MCF 10A (cell line): ENCODE data around the gene ADGRL3. TPM values are rescaled to one million over a fixed set of nuclear protein-coding genes. Genes with fewer than 3 reads are reported as not detected.
"Not testable (repeated sequence)": the region's sequence is repeated elsewhere in the genome, so short reads cannot be mapped to it uniquely, and the experiment has no call there.

Source experiments
- BruUV-seq: library from RNA; stranded (reverse); fragments of 400-500 nt; replicated peaks from 2 replicates; lab custom pipeline; 2021; lab: Mats Ljungman, UMichigan
- CTCF ChIA-PET: fragments of 300-600 bp; sonication (Branson Sonifier 250); formaldehyde crosslinking; extraction: SDS; loops from one replicate; lab custom pipeline; 2021; ENCODE audit warnings: antibody characterized with exemption, inconsistent platforms; lab: Yijun Ruan, JAX
- POLR2A ChIA-PET: fragments of 300-600, 350-650 bp; sonication (Branson Sonifier 250); formaldehyde crosslinking; extraction: SDS; loops from one replicate; lab custom pipeline; 2020; ENCODE audit warnings: antibody characterized with exemption, inconsistent platforms; lab: Yijun Ruan, JAX
- DNase-seq: peaks from one replicate; pipeline ENCODE4 v3.0.0-alpha.2; 2018; ENCODE audit not compliant: unreplicated experiment
- H3K27ac Mint-ChIP-seq: one replicate; pipeline ENCODE4 v1.8.0; 2022; ENCODE audit warnings: mild to moderate bottlenecking, low read depth, mixed read lengths; ENCODE audit not compliant: unreplicated experiment
- H3K27me3 Mint-ChIP-seq: one replicate; pipeline ENCODE4 v1.8.0; 2022; ENCODE audit warnings: mixed read lengths; ENCODE audit not compliant: insufficient read depth, unreplicated experiment
- H3K36me3 Mint-ChIP-seq: one replicate; pipeline ENCODE4 v1.8.0; 2022; ENCODE audit warnings: mild to moderate bottlenecking, moderate library complexity, mixed read lengths; ENCODE audit not compliant: insufficient read depth, unreplicated experiment
- H3K4me1 Mint-ChIP-seq: one replicate; pipeline ENCODE4 v1.8.0; 2022; ENCODE audit warnings: mixed read lengths; ENCODE audit not compliant: insufficient read depth, unreplicated experiment
- H3K4me3 Mint-ChIP-seq: one replicate; pipeline ENCODE4 v1.8.0; 2022; ENCODE audit warnings: mild to moderate bottlenecking, moderate library complexity, mixed read lengths; ENCODE audit not compliant: unreplicated experiment
- H3K9me3 Mint-ChIP-seq: one replicate; pipeline ENCODE4 v1.8.0; 2022; ENCODE audit warnings: mixed read lengths; ENCODE audit not compliant: unreplicated experiment
- intact Hi-C: fragments of 100-400 bp; cut with micrococcal nuclease; formaldehyde crosslinking; loops from 2 replicates; pipeline ENCODE4 v1.14.1; 2022
- total RNA-seq: library from RNA; stranded (reverse); gene quantifications from 2 replicates; pipeline ENCODE4 v1.2.3, GENCODE V29; 2022
- TF ChIP-seq, protein P1 (sequence below): fragments of 200-600 bp; IDR thresholded peaks from one replicate; pipeline ENCODE4 v1.8.0; 2022; ENCODE audit warnings: antibody characterized with exemption, mild to moderate bottlenecking; ENCODE audit not compliant: unreplicated experiment

Gene ADGRL3
- total RNA-seq, 1 experiment from 2014 or later, result 3.6 TPM

DNA sequence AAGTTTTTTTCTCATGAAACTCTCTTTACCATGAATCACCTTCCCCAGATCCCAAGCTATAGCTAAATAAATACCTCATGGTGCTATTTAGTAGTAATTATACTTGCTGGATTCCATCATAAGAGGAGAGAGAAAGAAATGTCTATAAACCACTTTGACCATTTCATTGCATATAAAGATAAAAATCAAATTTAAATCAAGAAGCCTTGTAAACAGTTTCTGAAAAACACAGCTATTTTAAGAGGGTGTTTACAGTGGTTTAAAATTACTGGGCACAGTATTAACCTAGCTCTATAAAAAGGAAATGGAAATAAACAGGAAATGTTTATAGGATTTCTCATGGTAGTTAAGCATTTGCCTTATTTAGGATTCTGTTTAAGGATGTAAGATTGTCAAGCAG, 637.9 kb downstream of the ADGRL3 start:
- Mint-ChIP-seq H3K27ac (no peak overlapping the region), H3K9me3 (no peaks in the 10 kb centered on the region), H3K4me3 (no peak overlapping the region), H3K36me3 (no peaks in the 10 kb centered on the region), H3K27me3 (no peaks in the 10 kb centered on the region), H3K4me1 (no peaks in the 10 kb centered on the region)
- TF ChIP-seq, protein P1, sequence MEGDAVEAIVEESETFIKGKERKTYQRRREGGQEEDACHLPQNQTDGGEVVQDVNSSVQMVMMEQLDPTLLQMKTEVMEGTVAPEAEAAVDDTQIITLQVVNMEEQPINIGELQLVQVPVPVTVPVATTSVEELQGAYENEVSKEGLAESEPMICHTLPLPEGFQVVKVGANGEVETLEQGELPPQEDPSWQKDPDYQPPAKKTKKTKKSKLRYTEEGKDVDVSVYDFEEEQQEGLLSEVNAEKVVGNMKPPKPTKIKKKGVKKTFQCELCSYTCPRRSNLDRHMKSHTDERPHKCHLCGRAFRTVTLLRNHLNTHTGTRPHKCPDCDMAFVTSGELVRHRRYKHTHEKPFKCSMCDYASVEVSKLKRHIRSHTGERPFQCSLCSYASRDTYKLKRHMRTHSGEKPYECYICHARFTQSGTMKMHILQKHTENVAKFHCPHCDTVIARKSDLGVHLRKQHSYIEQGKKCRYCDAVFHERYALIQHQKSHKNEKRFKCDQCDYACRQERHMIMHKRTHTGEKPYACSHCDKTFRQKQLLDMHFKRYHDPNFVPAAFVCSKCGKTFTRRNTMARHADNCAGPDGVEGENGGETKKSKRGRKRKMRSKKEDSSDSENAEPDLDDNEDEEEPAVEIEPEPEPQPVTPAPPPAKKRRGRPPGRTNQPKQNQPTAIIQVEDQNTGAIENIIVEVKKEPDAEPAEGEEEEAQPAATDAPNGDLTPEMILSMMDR, result no peak
- BruUV-seq, result no TSS peak
- intact Hi-C loops, result no loop called here
- no peak for DNase-seq
- POLR2A ChIA-PET, result no interaction called here
- CTCF ChIA-PET, result no interaction called here

DNA sequence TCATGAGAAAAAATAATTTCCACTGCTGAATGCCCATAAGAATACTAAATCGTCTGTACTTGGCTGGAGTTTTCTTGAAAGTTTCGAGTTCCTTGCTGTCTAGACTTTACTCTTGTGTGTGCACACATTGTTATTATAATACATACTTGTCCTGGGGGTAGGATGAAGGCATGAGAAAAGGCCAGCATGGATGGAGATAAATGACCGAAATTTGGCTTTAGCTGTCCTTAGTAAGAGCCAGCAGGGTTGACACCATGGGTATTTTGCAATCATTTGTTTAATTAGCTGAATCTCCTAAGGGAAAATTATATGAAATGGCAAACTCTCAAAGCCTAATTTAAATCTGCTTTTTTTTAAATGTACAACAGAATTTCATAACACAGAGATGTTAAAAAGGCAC, 641.6 kb downstream of the ADGRL3 start:
- Mint-ChIP-seq H3K9me3 (no peaks in the 10 kb centered on the region), H3K27me3 (no peaks in the 10 kb centered on the region), H3K4me1 (no peaks in the 10 kb centered on the region), H3K36me3 (no peaks in the 10 kb centered on the region), H3K27ac (no peak overlapping the region), H3K4me3 (no peak overlapping the region)
- intact Hi-C loops, result no loop called here
- no peak for DNase-seq
- ChIA-PET POLR2A (no interaction called here), CTCF (no interaction called here)
- TF ChIP-seq, protein P1, result no peak
- BruUV-seq, result no TSS peak

GRCh38 chr4:61851126-61851525, 651.0 kb downstream of the ADGRL3 start:
- TF ChIP-seq, protein P1, result no peak
- CTCF ChIA-PET, result no interaction called here
- intact Hi-C loops, result no loop called here
- Mint-ChIP-seq H3K4me1 (no peaks in the 10 kb centered on the region), H3K9me3 (peaks cover 3% of the 10 kb centered on the region), H3K27me3 (no peaks in the 10 kb centered on the region), H3K4me3 (no peak overlapping the region), H3K36me3 (peaks cover 5% of the 10 kb centered on the region), H3K27ac (no peak overlapping the region)
- POLR2A ChIA-PET, result no interaction called here
- no TSS peak for BruUV-seq
- DNase-seq, result no peak

DNA sequence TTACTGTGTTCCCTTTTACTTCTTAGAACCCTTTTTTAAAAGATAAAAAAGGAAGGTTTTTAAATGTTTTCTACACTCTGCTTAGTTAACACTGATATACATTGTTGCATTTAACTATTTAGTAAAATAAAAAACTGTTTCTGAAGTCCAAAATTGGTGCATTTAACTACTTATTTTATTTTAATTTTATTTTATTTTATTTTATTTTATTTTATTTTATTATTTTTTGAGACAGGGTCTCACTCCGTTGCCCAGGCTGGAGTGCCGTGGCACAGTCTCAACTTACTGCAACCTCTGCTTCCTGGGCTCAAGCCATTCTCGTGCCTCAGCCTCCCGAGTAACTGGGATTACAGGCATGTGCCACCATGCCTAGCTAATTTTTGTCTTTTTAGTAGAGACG, 652.0 kb downstream of the ADGRL3 start:
- POLR2A ChIA-PET, result interaction anchor here (1.3 kb wide), 1 partner anchor 14 kb away, joined by 3 read pairs; no protein-coding TSS in a partner anchor
- CTCF ChIA-PET, intact Hi-C loops, BruUV-seq, H3K27ac Mint-ChIP-seq, H3K36me3 Mint-ChIP-seq, DNase-seq, H3K4me1 Mint-ChIP-seq, H3K27me3 Mint-ChIP-seq, H3K4me3 Mint-ChIP-seq: not testable (repeated sequence)
- H3K9me3 Mint-ChIP-seq, result peaks cover 13% of the 10 kb centered on the region

DNA sequence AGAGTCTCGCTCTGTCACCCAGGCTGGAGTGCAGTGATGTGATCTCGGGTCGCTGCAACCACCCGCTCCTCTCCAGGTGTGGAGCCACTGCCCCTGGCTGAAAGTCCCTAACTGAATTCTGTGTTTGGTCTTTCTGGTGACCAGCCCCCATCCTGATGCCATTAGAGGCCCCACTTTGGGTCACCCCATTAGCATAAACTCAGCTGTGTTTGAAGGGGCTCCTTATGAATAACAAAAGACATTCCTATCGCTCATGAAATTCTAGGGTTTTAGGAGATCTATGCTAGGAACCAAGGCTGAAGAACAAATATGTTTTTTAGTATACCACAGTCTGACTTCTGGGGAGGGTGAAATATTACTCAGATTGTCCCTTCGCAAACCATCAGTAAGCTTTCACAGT, 652.9 kb downstream of the ADGRL3 start:
- Mint-ChIP-seq H3K4me1 (no peaks in the 10 kb centered on the region), H3K36me3 (peaks cover 11% of the 10 kb centered on the region), H3K27me3 (no peaks in the 10 kb centered on the region), H3K9me3 (peaks cover 15% of the 10 kb centered on the region), H3K4me3 (no peak overlapping the region), H3K27ac (no peak overlapping the region)
- POLR2A ChIA-PET, result interaction anchor here (1.3 kb wide), 1 partner anchor 13 kb away, joined by 3 read pairs; no protein-coding TSS in a partner anchor
- TF ChIP-seq, protein P1, result no peak
- intact Hi-C loops, result no loop called here
- BruUV-seq, result no TSS peak
- CTCF ChIA-PET, result no interaction called here
- DNase-seq, result no peak
